NB4 (cell line): ENCODE measurements around the gene CILP2.
A peak's percentile ranks its signal among the peaks of the same experiment; 100 is the strongest.

Experiments used
- MAX ChIP-seq: IDR thresholded peaks from 2 replicates; pipeline ENCODE4 v1.6.1; 2011; ENCODE audit warnings: low read depth, low read length
- MYC ChIP-seq: IDR thresholded peaks from 2 replicates; pipeline ENCODE4 v1.6.1; 2011; ENCODE audit warnings: low read depth, low read length
- POLR2A ChIP-seq: IDR thresholded peaks from 2 replicates; pipeline ENCODE4 v1.6.1; 2011; ENCODE audit warnings: mild to moderate bottlenecking; ENCODE audit not compliant: insufficient read length; ENCODE audit errors: extremely low read depth
- TF ChIP-seq, protein P1 (sequence below): IDR thresholded peaks from one replicate; pipeline ENCODE4 v1.5.1; 2012; ENCODE audit warnings: low read depth, low read length

- TF ChIP-seq, protein P1, sequence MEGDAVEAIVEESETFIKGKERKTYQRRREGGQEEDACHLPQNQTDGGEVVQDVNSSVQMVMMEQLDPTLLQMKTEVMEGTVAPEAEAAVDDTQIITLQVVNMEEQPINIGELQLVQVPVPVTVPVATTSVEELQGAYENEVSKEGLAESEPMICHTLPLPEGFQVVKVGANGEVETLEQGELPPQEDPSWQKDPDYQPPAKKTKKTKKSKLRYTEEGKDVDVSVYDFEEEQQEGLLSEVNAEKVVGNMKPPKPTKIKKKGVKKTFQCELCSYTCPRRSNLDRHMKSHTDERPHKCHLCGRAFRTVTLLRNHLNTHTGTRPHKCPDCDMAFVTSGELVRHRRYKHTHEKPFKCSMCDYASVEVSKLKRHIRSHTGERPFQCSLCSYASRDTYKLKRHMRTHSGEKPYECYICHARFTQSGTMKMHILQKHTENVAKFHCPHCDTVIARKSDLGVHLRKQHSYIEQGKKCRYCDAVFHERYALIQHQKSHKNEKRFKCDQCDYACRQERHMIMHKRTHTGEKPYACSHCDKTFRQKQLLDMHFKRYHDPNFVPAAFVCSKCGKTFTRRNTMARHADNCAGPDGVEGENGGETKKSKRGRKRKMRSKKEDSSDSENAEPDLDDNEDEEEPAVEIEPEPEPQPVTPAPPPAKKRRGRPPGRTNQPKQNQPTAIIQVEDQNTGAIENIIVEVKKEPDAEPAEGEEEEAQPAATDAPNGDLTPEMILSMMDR = no peak
- TF ChIP-seq POLR2A (no peak), MYC (peak; percentile 48), MAX (peak; percentile 40; the same call in 1 of the 2 replicates)
Measured at GRCh38 chr19:19548915-19549759, 11.1 kb downstream of the CILP2 start.
